HEK293 (cell line): ENCODE data around the gene SNAP47.

Experiments used
- CTCF ChIP-seq: fragments of 450-650 bp; formaldehyde crosslinking; IDR thresholded peaks from 2 replicates; pipeline ENCODE4 v1.5.1; 2016; ENCODE audit warnings: missing biosample characterization, missing genetic modification characterization
- REST ChIP-seq: fragments of 450-650 bp; formaldehyde crosslinking; IDR thresholded peaks from 2 replicates; pipeline ENCODE4 v1.5.1; 2016; ENCODE audit warnings: missing biosample characterization, missing genetic modification characterization
- TRIM28 ChIP-seq: IDR thresholded peaks from 2 replicates; pipeline ENCODE4 v1.6.1; 2011; ENCODE audit warnings: low read length, control low read depth, borderline replicate concordance
- ZNF175 ChIP-seq: fragments of 450-650 bp; formaldehyde crosslinking; IDR thresholded peaks from 2 replicates; pipeline ENCODE4 v1.5.1; 2016; ENCODE audit warnings: missing biosample characterization, missing genetic modification characterization
- ZNF266 ChIP-seq: fragments of 450-650 bp; formaldehyde crosslinking; IDR thresholded peaks from 2 replicates; pipeline ENCODE4 v1.5.1; 2016; ENCODE audit warnings: missing biosample characterization, missing genetic modification characterization, low read depth

GRCh38 chr1:227765261-227766014 lies 30.2 kb downstream of the SNAP47 start:
- TF ChIP-seq ZNF175 (tag by site-specific recombination) (no peak), ZNF266 (tag by site-specific recombination) (no peak), TRIM28 (no peak), CTCF (no peak), REST (no peak)
